T-helper 1 cell treated with Interleukin-12 subunit alpha and Interleukin-12 subunit beta and Interleukin-4 antibody, amounts not matched to agents 30 μg/mL and 1 μg/mL, for 36 hours (primary cell): ENCODE measurements around the gene ABCA12.

ENCODE experiments used
- H3K27ac Mint-ChIP-seq: one replicate; pipeline ENCODE4 v1.8.0; 2021; ENCODE audit warnings: mild to moderate bottlenecking, mixed read lengths
- H3K27me3 Mint-ChIP-seq: one replicate; pipeline ENCODE4 v1.8.0; 2021; ENCODE audit warnings: low read depth, mixed read lengths
- H3K36me3 Mint-ChIP-seq: one replicate; pipeline ENCODE4 v1.8.0; 2021; ENCODE audit warnings: low read depth, mixed read lengths
- H3K4me1 Mint-ChIP-seq: one replicate; pipeline ENCODE4 v1.8.0; 2021; ENCODE audit warnings: low read depth, mixed read lengths
- H3K4me3 Mint-ChIP-seq: one replicate; pipeline ENCODE4 v1.8.0; 2021; ENCODE audit warnings: mild to moderate bottlenecking, moderate library complexity, mixed read lengths
- H3K9me3 Mint-ChIP-seq: one replicate; pipeline ENCODE4 v1.8.0; 2021; ENCODE audit warnings: mixed read lengths

Gene ABCA12

DNA sequence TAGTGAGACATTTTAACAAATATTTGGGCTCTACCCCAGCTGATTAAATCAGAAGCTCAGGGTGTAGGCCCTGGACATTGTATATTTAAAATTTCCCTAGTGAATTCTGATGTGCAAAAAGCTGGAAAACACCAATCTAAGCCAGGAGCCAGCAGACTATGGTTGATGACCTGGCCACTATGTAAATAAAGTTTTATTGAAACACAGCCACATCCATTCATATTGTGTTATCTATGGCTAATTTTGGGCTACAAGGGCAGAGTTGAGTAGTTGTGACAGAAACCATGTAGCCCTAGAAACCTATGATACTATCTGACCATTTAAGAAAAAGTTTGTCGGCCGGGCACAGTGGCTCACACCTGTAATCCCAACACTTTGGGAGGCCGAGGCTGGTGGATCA is 243.0 kb downstream of the ABCA12 start:
- Mint-ChIP-seq H3K4me1 (no peaks in the 10 kb centered on the region), H3K36me3 (no peaks in the 10 kb centered on the region), H3K27me3 (no peaks in the 10 kb centered on the region), H3K9me3 (no peaks in the 10 kb centered on the region), H3K4me3 (no peak overlapping the region), H3K27ac (no peak overlapping the region)

DNA sequence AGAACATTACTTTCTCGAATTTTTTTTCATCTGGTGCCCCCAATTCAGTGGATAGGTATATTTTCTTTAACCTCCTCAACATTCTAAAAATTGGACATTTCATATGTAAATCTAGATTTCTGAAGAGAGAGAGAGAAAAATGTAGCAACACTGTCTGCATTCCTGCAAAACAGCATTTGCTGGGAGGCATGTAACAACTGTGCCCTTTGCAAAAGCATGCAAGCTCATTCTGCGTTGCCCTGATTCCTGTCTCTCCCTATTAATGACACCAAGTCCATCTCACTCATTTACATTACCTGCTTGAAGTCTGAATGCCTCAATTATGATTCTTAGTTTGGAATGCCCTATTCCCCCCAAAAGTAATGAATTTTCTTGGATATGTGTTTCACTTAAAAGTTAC is 249.1 kb downstream of the ABCA12 start:
- Mint-ChIP-seq H3K4me3 (no peak overlapping the region), H3K36me3 (no peaks in the 10 kb centered on the region), H3K27ac (no peak overlapping the region), H3K9me3 (no peaks in the 10 kb centered on the region), H3K27me3 (no peaks in the 10 kb centered on the region), H3K4me1 (no peaks in the 10 kb centered on the region)

DNA sequence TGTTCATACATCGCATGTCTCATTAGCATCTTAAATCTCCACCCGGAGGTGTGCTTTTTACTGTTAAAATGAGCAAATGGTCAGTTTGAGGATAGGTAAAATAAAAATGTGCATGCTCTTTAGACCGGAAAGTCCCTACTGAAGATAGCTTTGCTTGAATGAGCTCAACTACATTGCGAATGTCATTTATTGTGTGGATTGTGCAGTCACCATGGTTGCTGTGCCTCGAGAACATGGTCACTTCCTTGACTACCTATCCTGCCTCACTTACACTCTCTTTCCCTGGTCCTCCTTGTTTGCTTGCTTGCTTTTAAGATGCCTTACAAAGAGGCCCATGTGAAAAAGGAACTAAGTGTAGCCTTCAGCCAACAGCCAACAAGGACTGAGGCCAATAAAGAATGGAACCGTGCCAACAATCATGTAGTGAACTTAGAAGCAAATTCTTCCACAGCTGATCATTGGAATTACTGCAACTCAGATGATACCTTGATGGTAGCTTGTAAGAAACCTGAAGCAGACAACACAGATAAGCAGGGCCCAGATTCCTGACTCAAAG is 256.7 kb downstream of the ABCA12 start:
- H3K9me3 Mint-ChIP-seq: no peaks in the 10 kb centered on the region

More for the DNA sequence above, 256.7 kb downstream of the ABCA12 start:
- H3K4me3 Mint-ChIP-seq: no peak overlapping the region
- no peaks in the 10 kb centered on the region for H3K4me1 Mint-ChIP-seq
- no peaks in the 10 kb centered on the region for H3K36me3 Mint-ChIP-seq
- no peaks in the 10 kb centered on the region for H3K27me3 Mint-ChIP-seq
- no peak overlapping the region for H3K27ac Mint-ChIP-seq
